HepG2 (cell line): ENCODE results near the gene FAM131A. TPM values are rescaled to one million over a fixed set of nuclear protein-coding genes. Genes with fewer than 3 reads are reported as not detected.

ENCODE experiments used
- ATAC-seq: fragments of 200-7000 bp; cut with Tn5 transposase; 3 replicates; pipeline ENCODE4 v1.9.1; 2020; ENCODE audit warnings: mild to moderate bottlenecking, moderate library complexity
- BruUV-seq: library from RNA; stranded (reverse); fragments of 400-500 nt; replicated peaks from 2 replicates; lab custom pipeline; 2021; lab: Mats Ljungman, UMichigan
- CTCF ChIA-PET: fragments of 300-600 bp; formaldehyde crosslinking; extraction: SDS; loops from one replicate; lab custom pipeline; 2021; ENCODE audit warnings: low total read pairs, inconsistent platforms, low intra/inter-chr PET ratio; lab: Yijun Ruan, JAX
- POLR2A ChIA-PET: fragments of 350-600 bp; sonication (Branson Sonifier 250); formaldehyde crosslinking; loops from one replicate; lab custom pipeline; 2020; ENCODE audit warnings: antibody characterized with exemption, inconsistent platforms; lab: Yijun Ruan, JAX
- DNase-seq: peaks from one replicate; pipeline ENCODE4 v3.0.0-alpha.2; 2015; ENCODE audit warnings: low spot score
- FAIRE-seq: peaks from 3 replicates; lab custom pipeline; 2011; peaks lifted over from hg19 to GRCh38; lab: Jason Lieb, UNC
- H2AFZ ChIP-seq: one replicate; pipeline ENCODE4 v1.6.1; 2011; ENCODE audit warnings: low read length, inconsistent platforms
- H3K27ac ChIP-seq: fragments of 300-600 bp; 3 replicates; pipeline ENCODE4 v1.8.0; 2011; ENCODE audit warnings: mixed run types, mild to moderate bottlenecking, mixed read lengths, low read length, inconsistent platforms; ENCODE audit not compliant: insufficient read depth; ENCODE audit errors: extremely low read length
- H3K27me3 ChIP-seq, 2 experiments: fragments of 200-600 bp in 1 of 2; 2 replicates in 1 of 2; 3 replicates in 1 of 2; pipeline versions ENCODE4 v1.6.0 to v1.8.0; 2011; ENCODE audit warnings: low read length in 2 of 2, mild to moderate bottlenecking in 2 of 2, moderate library complexity in 2 of 2, inconsistent platforms in 1 of 2; ENCODE audit not compliant: insufficient read depth in 2 of 2, control insufficient read depth in 1 of 2
- H3K36me3 ChIP-seq, 2 experiments: fragments of 200-600 bp in 1 of 2; replicated peaks in 1 of 2; 2 replicates in 1 of 2; 3 replicates in 1 of 2; pipeline versions ENCODE4 v1.5.1 to v1.8.0; 2011; ENCODE audit warnings: low read length in 2 of 2, inconsistent platforms in 1 of 2; ENCODE audit not compliant: insufficient read depth in 2 of 2, control insufficient read depth in 1 of 2
- H3K4me1 ChIP-seq: 2 replicates; pipeline ENCODE4 v1.5.1; 2012; ENCODE audit warnings: low read length, inconsistent platforms; ENCODE audit not compliant: insufficient read depth
- H3K4me2 ChIP-seq: 2 replicates; pipeline ENCODE4 v1.6.0; 2011; ENCODE audit warnings: low read depth, low read length, inconsistent platforms
- H3K4me3 ChIP-seq, 3 experiments: fragments of 200-600 bp in 1 of 3; sonication (generic), shearing (Covaris generic) in 1 of 3; replicated peaks in 1 of 3; 2 replicates each; pipeline ENCODE4 v1.5.1; 2011 to 2016; ENCODE audit warnings: low read length in 3 of 3, inconsistent platforms in 2 of 3, low read depth in 2 of 3, mild to moderate bottlenecking in 2 of 3, control low read depth in 1 of 3, mixed read lengths in 1 of 3; ENCODE audit not compliant: insufficient read depth in 1 of 3
- H3K79me2 ChIP-seq: one replicate; pipeline ENCODE4 v1.6.1; 2011; ENCODE audit warnings: low read length, inconsistent platforms; ENCODE audit not compliant: insufficient read depth
- H3K9ac ChIP-seq: 2 replicates; pipeline ENCODE4 v1.6.0; 2011; ENCODE audit warnings: mild to moderate bottlenecking, low read depth, low read length, inconsistent platforms; ENCODE audit not compliant: insufficient read depth
- H3K9me3 ChIP-seq: 2 replicates; pipeline ENCODE4 v1.5.1; 2012; ENCODE audit warnings: mild to moderate bottlenecking, low read length
- H4K20me1 ChIP-seq: 2 replicates; pipeline ENCODE4 v1.6.0; 2011; ENCODE audit warnings: inconsistent platforms, mild to moderate bottlenecking, low read length, moderate library complexity; ENCODE audit not compliant: insufficient read depth
- DNMT3B ChIP-seq: conservative IDR thresholded peaks from 2 replicates; pipeline ENCODE4 v1.6.1; 2016; ENCODE audit warnings: missing biosample characterization, control low read depth
- ESRRA ChIP-seq: sonication (generic); formaldehyde crosslinking; IDR thresholded peaks from 2 replicates; pipeline ENCODE4 v1.5.1; 2020; ENCODE audit warnings: mild to moderate bottlenecking, low read depth, missing genetic modification reagents
- FOSL2 ChIP-seq: sonication (generic); formaldehyde crosslinking; IDR thresholded peaks from 2 replicates; pipeline ENCODE4 v1.4.0; 2020; ENCODE audit warnings: missing genetic modification reagents
- FOXK1 ChIP-seq: sonication (generic); formaldehyde crosslinking; IDR thresholded peaks from 2 replicates; pipeline ENCODE4 v1.4.0; 2020; ENCODE audit warnings: low read depth, missing genetic modification reagents, borderline replicate concordance
- GABPA ChIP-seq, 2 experiments: IDR thresholded peaks; 2 replicates each; pipeline ENCODE4 v1.6.1; 2011 to 2016; ENCODE audit warnings: low read depth in 2 of 2, low read length in 1 of 2, missing biosample characterization in 1 of 2, missing genetic modification characterization in 1 of 2
- PLRG1 ChIP-seq: fragments of 450-650 bp; conservative IDR thresholded peaks from 2 replicates; pipeline ENCODE4 v1.6.1; 2016
- RBM22 ChIP-seq: fragments of 200-400 bp; formaldehyde crosslinking; optimal IDR thresholded peaks from 2 replicates; pipeline ENCODE3; 2017; ENCODE audit warnings: mild to moderate bottlenecking, low read length, moderate library complexity
- TBP ChIP-seq: sonication (generic); formaldehyde crosslinking; IDR thresholded peaks from 2 replicates; pipeline ENCODE4 v1.5.0; 2020; ENCODE audit warnings: missing genetic modification reagents
- YEATS2 ChIP-seq: sonication (generic); formaldehyde crosslinking; IDR thresholded peaks from 2 replicates; pipeline ENCODE4 v1.4.0; 2020; ENCODE audit warnings: missing genetic modification reagents, borderline replicate concordance
- ZFY ChIP-seq: sonication (generic); formaldehyde crosslinking; IDR thresholded peaks from 2 replicates; pipeline ENCODE4 v1.4.0; 2020; ENCODE audit warnings: missing genetic modification reagents
- WGBS: methylation state at CpG from one replicate; pipeline ENCODE4 v1.1.6; 2017; ENCODE audit warnings: low lambda C conversion rate; 5-methylcytosine and 5-hydroxymethylcytosine counted together
- in situ Hi-C: cut with HindIII; loops from 2 replicates; pipeline ENCODE4 v1.10.0; 2017; ENCODE audit warnings: low pct_unique_long_range_greater_than_20kb; ENCODE audit not compliant: extremely low pct_ligation_motif_present
- intact Hi-C: fragments of 100-400 bp; cut with micrococcal nuclease; formaldehyde crosslinking; loops from one replicate; pipeline ENCODE4 v1.10.0; 2022; ENCODE audit not compliant: unreplicated experiment
- polyA plus RNA-seq, 8 experiments: library from polyadenylated mRNA; depleted of rRNA in 3 of 8; stranded (reverse) in 7 of 8; unstranded in 1 of 8; fragments of >200 nt; fragmentation: Illumina TruSeq in 4 of 8; extraction: Trizol in 4 of 8; gene quantifications; 2 replicates each; pipeline versions ENCODE4 v1.2.1 to v1.2.3, GENCODE V29; 2011 to 2016; ENCODE audit warnings: low read depth in 4 of 8, missing spikeins in 1 of 8, mixed read lengths in 1 of 8; ENCODE audit not compliant: insufficient read depth in 1 of 8
- total RNA-seq, 5 experiments: library from RNA; depleted of rRNA; stranded (reverse); fragments of >200 nt; fragmentation: Illumina TruSeq; extraction: Trizol; gene quantifications; 2 replicates each; pipeline ENCODE4 v1.2.3, GENCODE V29; 2016; ENCODE audit warnings: low read depth in 1 of 5
- TF ChIP-seq, protein P1 (sequence below): sonication (generic); formaldehyde crosslinking; IDR thresholded peaks from 2 replicates; pipeline ENCODE4 v1.4.0; 2020; ENCODE audit warnings: missing genetic modification reagents
- TF ChIP-seq, protein P2 (sequence below): sonication (generic); formaldehyde crosslinking; IDR thresholded peaks from 2 replicates; pipeline ENCODE4 v1.8.1; 2023; ENCODE audit warnings: mild to moderate bottlenecking, inconsistent platforms, moderate library complexity, missing genetic modification reagents, borderline replicate concordance
- TF ChIP-seq, protein P3 (sequence below): sonication (generic); formaldehyde crosslinking; IDR thresholded peaks from 2 replicates; pipeline ENCODE4 v1.5.1; 2020; ENCODE audit warnings: missing genetic modification reagents, mild to moderate bottlenecking, borderline replicate concordance
- TF ChIP-seq, protein P4 (sequence below): sonication (generic); formaldehyde crosslinking; IDR thresholded peaks from 2 replicates; pipeline ENCODE4 v1.5.0; 2020; ENCODE audit warnings: missing genetic modification reagents
- TF ChIP-seq, protein P5 (sequence below): IDR thresholded peaks from 2 replicates; pipeline ENCODE4 v1.6.1; 2016; ENCODE audit warnings: mild to moderate bottlenecking, missing biosample characterization, missing genetic modification reagents

Gene FAM131A
- total and polyA plus RNA-seq, 2 of the 13 experiments (the other 11 are each of a cell fraction or from before 2014, with no cell fraction given): 9.2 to 9.3 TPM

DNA sequence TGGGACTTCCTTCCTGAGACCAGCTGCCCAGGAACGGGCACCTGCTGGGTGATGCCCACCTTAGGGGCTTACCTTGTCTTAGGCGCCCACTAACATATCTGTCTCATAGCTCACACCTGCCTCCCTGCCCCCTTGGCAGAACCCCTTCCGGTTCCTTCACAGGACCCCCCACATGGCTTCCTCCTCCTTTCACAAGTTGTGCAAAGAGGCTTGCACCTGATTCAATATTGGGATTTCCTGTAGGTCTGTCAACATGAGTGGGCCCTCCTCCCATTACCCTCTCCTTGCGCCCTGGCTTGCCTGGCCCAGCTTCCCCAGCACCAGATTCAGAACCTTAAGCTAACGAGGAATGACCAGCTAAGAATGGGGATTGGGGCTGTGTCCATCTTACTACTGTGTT lies 40.0 kb downstream of the FAM131A start (continued):
- TF ChIP-seq, protein P1, sequence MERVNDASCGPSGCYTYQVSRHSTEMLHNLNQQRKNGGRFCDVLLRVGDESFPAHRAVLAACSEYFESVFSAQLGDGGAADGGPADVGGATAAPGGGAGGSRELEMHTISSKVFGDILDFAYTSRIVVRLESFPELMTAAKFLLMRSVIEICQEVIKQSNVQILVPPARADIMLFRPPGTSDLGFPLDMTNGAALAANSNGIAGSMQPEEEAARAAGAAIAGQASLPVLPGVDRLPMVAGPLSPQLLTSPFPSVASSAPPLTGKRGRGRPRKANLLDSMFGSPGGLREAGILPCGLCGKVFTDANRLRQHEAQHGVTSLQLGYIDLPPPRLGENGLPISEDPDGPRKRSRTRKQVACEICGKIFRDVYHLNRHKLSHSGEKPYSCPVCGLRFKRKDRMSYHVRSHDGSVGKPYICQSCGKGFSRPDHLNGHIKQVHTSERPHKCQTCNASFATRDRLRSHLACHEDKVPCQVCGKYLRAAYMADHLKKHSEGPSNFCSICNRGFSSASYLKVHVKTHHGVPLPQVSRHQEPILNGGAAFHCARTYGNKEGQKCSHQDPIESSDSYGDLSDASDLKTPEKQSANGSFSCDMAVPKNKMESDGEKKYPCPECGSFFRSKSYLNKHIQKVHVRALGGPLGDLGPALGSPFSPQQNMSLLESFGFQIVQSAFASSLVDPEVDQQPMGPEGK (CRISPR knock-in tag): peak; percentile 16; the same call in 1 of the 2 replicates
- 0 out of 2 replicates have a peak, but pooled peaks have one; percentile 15 for TF ChIP-seq GABPA (IDR thresholded peaks at IDR 0.05; ENCODE audit: low read depth, low read length)
- no peak for TF ChIP-seq GABPA (CRISPR knock-in tag; IDR thresholded peaks at IDR 0.05; ENCODE audit: low read depth)
- no peak for TF ChIP-seq ZFY
- 0 out of 2 replicates have a peak, but pooled peaks have one; percentile 13 for TF ChIP-seq DNMT3B

DNA sequence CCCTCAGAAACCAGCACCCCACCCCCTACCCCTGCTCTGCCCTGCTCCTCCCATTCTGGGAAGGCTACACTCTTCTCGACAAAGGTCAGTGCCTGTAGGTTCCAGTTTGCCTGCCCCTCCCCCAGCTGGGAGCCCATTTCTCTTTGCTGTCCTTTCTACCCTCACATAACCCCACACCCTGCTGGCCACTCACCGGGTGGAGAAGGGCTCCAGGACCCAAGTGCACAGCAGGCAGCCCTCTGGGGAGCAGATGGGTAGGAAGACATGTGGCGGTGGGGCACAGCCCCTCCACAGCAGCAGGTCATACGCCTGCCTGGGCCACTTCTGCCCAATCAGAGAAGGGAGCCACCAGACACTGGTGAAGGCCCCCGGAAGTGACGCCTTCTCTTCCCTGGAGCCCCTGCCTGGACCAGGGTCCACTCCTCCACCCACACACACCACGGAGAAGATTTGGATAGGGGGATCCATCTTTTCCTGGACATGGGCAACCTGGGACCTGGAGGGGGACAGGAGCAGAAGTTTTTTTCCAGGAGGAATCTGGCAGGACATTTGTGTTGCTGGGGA lies 40.6 kb downstream of the FAM131A start, which contains the start of gene THPO:
Gene THPO, minus strand, starts transcription at position 326 of the 564 bp plus-strand sequence. CDS start 1,948 bp downstream, outside the sequence.
- H4K20me1 ChIP-seq: 0 out of 2 replicates have a peak, but pooled peaks cover 3% of the 10 kb centered on the region
- H2AFZ ChIP-seq: no peak within 1 kb of the TSS
- 0% methylated on average over 6 of the region's 7 CpGs for WGBS
- H3K4me2 ChIP-seq: peak within 1 kb of the TSS; percentile 97
- FAIRE-seq (peak; percentile 91), DNase-seq (peak; percentile 90), ATAC-seq (peak; percentile 92)
- no TSS peak for BruUV-seq
- intact Hi-C loops (loop anchor here (2.0 kb wide), 1 partner anchor 39 kb away; no protein-coding TSS in a partner anchor), in situ Hi-C loops (loop anchor here (10.0 kb wide), 2 partner anchors 87 to 137 kb away; no protein-coding TSS in a partner anchor)
- H3K27me3 ChIP-seq: no peaks in the 10 kb centered on the region; a peak in 1 of 5 replicates
- peaks cover 25% of the 10 kb centered on the region for H3K79me2 ChIP-seq
- H3K4me3 ChIP-seq: peak within 1 kb of the TSS; percentile 79 to 90 (median 90)
- ChIA-PET POLR2A (interaction anchor here (0.8 to 2.4 kb wide), 14 partner anchors 10 to 333 kb away, joined by 3 to 15 read pairs (median 4); partner anchors contain the start of genes CLCN2 and POLR2H), CTCF (no interaction called here)
- H3K9me3 ChIP-seq: no peaks in the 10 kb centered on the region
- H3K4me1 ChIP-seq: peaks cover 27% of the 10 kb centered on the region
- peak within 1 kb of the TSS; percentile 90 for H3K27ac ChIP-seq
- H3K36me3 ChIP-seq: peaks cover 10 to 31% of the 10 kb centered on the region in 2 experiments; a peak in 4 of 5 replicates
- peak within 1 kb of the TSS; percentile 83 for H3K9ac ChIP-seq
- TF ChIP-seq TBP (no peak), ESRRA (CRISPR knock-in tag) (no peak), YEATS2 (peak; percentile 54; the same call in 1 of the 2 replicates), FOXK1 (CRISPR knock-in tag) (peak; percentile 41; the same call in 1 of the 2 replicates), FOSL2 (CRISPR knock-in tag) (no peak), RBM22 (no peak), PLRG1 (no peak)
- TF ChIP-seq, protein P2, sequence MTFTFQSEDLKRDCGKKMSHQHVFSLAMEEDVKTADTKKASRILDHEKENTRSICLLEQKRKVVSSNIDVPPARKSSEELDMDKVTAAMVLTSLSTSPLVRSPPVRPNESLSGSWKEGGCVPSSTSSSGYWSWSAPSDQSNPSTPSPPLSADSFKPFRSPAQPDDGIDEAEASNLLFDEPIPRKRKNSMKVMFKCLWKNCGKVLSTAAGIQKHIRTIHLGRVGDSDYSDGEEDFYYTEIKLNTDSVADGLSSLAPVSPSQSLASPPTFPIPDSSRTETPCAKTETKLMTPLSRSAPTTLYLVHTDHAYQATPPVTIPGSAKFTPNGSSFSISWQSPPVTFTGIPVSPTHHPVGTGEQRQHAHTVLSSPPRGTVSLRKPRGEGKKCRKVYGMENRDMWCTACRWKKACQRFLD (CRISPR knock-in tag): 0 out of 2 replicates have a peak, but pooled peaks have one; percentile 52
- TF ChIP-seq, protein P3, sequence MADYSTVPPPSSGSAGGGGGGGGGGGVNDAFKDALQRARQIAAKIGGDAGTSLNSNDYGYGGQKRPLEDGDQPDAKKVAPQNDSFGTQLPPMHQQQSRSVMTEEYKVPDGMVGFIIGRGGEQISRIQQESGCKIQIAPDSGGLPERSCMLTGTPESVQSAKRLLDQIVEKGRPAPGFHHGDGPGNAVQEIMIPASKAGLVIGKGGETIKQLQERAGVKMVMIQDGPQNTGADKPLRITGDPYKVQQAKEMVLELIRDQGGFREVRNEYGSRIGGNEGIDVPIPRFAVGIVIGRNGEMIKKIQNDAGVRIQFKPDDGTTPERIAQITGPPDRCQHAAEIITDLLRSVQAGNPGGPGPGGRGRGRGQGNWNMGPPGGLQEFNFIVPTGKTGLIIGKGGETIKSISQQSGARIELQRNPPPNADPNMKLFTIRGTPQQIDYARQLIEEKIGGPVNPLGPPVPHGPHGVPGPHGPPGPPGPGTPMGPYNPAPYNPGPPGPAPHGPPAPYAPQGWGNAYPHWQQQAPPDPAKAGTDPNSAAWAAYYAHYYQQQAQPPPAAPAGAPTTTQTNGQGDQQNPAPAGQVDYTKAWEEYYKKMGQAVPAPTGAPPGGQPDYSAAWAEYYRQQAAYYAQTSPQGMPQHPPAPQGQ (CRISPR knock-in tag): no peak
- TF ChIP-seq, protein P4, sequence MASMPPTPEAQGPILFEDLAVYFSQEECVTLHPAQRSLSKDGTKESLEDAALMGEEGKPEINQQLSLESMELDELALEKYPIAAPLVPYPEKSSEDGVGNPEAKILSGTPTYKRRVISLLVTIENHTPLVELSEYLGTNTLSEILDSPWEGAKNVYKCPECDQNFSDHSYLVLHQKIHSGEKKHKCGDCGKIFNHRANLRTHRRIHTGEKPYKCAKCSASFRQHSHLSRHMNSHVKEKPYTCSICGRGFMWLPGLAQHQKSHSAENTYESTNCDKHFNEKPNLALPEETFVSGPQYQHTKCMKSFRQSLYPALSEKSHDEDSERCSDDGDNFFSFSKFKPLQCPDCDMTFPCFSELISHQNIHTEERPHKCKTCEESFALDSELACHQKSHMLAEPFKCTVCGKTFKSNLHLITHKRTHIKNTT (CRISPR knock-in tag): no peak
- TF ChIP-seq, protein P5, sequence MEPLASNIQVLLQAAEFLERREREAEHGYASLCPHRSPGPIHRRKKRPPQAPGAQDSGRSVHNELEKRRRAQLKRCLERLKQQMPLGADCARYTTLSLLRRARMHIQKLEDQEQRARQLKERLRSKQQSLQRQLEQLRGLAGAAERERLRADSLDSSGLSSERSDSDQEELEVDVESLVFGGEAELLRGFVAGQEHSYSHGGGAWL: peak; percentile 46; the same call in 1 of the 2 replicates
